NCI-H510A treated with DMSO at 0.1 percent for 48 hours (cell line): Measurements from ENCODE around the gene CFAP20.
A peak's percentile ranks its signal among the peaks of the same experiment; 100 is the strongest.

Experiments used
- DNase-seq: peaks from one replicate; lab custom pipeline; 2025; lab: John Stamatoyannopoulos, UW

CFAP20 gene

DNA sequence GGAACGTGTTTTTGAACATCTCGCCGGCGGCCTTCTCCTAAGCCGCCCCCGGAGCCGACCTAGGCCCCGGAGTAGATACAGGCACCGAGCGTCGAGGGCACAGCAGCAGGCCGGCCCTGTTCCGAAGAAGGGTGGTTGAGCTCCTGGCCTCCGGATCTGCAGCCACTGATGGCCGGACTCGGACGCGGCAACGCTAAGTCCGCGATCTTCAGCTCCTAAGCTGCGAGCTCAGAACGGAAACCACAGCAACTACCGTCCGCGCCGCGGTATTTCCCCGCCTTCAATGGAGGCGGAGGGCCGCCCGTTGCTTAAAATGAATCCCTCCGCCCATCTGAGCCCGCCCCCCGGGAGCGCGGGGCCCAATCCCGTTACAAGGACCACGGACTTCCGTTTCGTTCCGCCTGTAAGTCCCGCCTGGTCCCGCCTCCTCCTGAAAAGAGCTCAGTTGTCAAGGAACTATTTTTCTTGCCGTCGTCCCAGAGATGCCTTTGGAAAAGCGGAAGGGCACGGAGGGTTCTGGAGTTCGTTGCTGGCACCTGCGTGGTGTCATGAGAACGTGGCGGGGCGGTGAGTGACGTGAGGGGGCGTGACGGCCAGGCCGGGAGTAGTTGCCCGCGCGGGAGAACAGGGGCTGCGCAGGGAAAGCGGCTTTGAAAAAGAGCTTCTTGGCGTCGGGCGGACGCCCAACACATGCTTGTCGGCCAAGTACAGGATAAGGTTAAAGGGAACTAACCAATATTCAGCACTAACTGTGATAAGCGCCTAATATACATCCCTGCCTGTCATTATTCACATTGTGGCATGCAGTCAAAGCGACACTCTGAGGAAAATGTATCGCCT lies at the start of gene CFAP20:
Gene CFAP20, minus strand, starts transcription at position 285 of the 840 bp plus-strand sequence. Its CDS starts 266 bp downstream, at position 19.
- DNase-seq: peak; percentile 97

DNA sequence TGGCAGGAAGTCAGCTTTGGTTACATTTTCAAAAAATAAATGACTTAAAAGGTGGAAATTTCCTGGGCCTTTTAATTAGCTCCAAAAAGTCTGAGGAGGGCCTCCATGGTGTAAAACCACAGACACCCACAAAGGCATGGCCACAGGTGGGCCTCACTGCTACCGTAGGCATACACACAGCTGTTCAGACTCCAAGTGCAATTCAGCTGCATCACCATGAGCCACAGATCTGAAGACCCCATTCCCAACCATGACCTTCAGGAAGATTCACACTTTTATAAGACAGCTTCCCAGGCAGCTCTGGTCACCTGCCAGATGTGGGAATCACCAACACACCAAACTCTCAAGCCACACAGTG lies 48.2 kb upstream of the CFAP20 start:
- DNase-seq: no peak

DNA sequence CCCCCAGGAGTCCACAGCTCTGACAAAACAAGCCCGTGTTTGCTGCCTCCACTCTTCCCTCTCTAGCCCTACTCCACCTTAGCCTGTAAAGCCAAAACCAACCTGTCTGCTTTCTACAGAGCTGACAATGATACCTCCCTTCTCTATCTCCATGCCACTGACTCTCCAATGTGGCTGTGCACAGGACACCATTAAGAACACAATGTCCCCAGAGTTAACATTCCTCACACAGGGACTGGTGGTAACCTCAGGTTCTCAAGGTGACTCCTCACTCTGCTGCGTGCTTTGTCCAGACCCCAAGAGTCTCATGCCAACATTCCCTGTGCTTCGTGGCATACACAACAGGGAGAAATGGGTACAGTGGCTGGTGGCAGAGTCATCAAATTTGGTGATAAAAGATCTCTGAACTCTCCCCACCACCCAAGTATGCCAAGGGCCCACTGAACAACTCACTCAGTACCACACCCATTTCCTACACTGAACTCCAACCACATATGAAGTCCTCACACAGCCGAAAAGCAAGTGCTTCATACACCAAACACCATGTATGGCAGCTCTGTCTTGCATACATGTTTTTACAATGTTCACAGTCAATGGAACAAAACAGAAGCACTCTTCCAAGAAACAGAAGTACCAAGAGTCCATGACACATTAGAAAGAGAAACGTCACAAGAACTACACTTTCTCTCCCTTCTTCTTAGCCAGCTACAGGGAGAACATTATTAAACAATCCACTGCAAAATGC lies 47.6 kb upstream of the CFAP20 start:
- no peak for DNase-seq

DNA sequence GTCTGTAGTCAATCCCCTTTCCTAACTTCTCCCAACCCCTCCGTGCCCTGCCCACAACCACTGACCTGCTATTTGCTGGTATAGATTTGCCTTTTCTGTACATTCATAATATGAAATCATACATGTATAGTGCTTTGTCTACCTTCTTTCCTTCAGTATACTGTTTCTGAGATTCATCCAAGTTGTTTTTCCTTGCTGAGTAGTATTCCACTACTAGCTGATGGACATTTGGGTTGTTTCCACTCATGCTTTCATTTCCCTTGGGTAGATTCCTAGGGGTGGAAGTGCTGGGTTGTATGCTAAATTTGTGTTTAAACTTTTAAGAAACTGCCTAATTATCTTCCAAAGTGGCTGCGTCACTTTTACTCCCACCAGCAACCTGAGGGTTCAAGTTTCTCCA lies 41.0 kb upstream of the CFAP20 start:
- DNase-seq: no peak

DNA sequence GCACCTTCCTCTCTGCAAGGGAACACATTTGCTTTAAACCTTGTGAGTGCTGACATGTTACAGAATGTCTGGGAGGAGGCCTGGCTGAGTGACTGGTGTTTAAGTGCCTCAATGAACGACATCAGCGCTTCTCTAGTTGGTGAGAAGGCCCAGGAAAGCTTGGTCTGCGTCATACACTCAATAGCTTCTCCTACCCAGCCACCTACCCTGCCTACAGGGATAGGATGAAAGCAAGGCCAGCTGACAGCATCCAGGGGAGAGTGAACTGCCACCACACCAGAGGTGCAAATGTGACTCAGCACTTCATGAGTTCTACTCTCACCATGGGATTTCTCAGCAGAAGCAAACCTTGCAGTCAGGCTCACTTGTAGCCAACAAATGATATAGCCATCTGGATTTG lies 31.7 kb upstream of the CFAP20 start:
- no peak for DNase-seq

DNA sequence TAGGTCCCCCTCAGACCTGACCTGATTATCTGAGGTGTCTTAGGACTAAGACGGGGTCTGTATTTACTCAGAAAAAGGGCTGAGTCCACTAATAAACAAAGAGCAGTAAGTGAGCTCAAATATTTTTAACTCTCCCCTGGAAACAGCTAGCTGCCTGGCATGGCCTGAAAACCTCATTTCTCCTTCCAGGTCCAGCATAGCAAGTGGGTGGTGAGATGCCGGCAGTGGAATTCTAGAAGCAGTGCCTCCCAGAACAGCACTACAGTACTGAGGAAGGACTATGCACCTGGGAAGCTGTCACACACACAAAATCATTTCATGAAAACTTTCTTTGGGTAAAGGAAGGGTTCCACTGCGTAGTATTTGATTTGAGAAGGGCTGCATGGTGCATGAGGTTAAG lies 29.5 kb upstream of the CFAP20 start:
- DNase-seq: no peak

DNA sequence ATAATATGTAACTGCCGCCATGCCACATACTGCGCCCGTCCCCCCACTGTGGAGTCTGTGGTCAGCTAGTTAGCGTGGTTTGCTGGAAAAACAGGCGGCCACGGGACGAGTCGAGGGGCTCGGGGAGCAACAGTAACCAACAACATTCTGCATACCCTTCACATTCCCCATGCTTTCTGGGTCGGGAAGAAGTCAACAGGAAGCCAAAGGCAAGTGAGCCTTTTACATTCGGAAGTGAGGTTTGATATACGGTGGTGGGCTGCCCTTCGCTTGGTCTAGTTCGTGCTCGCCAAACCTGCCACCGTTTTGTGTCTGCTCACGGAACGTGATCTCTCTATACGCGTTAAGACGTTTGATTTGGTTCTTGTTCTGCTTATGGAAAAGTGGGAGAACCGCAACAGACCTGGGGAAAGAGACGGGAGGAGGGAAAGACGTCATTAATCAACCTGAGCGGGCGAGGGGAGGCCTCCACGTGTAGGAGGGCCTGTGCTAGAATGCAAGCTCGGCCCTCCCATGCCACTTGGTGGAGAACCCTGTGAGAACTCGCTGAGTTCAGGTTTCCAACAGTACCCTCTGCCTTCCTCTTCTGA lies 28.9 kb upstream of the CFAP20 start:
- no peak for DNase-seq

DNA sequence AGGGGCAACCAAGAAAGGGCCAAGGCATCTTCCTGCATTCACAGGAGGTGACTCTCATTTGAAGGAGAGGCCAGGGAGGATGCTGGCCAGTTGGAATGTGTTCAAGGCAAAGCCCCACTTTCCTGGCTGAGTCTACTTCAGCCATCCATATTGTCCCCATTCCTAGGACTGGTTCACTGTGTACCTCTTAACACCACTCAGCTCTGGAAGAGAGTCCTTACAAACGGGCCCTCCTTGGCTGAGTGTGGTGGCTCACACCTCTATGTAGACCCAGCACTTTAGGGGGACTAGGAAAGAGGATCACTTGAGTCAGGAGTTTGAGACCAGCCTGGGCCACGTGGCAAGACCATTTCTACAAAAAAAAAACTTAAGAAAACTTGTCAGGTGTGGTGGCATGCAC lies 28.1 kb upstream of the CFAP20 start:
- DNase-seq: no peak

DNA sequence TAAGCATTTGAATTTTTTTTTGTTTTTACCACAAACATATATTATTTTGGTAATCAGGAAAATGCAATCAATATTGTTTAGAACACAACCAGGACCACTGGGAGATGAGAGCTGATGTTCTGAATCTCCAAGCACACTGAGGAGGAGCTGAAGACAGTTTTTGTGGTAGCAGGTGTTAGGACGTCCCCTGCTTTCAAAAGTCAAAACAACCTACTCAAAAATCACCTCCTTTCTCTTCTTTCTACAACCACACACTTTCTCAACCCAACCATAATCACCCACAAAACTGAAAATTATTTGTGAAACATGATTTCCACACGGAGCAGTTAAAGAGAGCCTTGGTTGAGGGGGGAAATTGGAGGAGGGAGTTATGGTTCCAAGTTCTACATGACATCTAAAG lies 26.7 kb upstream of the CFAP20 start:
- no peak for DNase-seq

DNA sequence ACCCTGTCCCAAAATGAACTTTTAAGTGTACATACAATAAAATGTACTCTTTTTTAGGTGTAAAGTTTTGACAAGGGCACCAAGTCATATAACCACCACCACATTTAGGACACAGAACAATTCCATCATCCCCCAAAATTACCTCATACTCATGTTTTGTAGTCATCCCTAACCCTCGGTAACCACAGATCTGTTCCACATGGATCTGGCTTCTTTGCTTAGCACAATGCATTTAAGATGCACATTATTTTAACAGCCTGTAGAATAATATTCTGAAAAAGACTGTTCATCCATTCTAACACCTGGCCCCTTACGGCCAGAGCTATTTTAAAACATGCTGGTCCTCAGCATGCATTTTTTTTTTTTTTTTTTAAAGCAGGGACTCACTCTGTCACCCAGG lies 25.2 kb upstream of the CFAP20 start:
- no peak for DNase-seq

DNA sequence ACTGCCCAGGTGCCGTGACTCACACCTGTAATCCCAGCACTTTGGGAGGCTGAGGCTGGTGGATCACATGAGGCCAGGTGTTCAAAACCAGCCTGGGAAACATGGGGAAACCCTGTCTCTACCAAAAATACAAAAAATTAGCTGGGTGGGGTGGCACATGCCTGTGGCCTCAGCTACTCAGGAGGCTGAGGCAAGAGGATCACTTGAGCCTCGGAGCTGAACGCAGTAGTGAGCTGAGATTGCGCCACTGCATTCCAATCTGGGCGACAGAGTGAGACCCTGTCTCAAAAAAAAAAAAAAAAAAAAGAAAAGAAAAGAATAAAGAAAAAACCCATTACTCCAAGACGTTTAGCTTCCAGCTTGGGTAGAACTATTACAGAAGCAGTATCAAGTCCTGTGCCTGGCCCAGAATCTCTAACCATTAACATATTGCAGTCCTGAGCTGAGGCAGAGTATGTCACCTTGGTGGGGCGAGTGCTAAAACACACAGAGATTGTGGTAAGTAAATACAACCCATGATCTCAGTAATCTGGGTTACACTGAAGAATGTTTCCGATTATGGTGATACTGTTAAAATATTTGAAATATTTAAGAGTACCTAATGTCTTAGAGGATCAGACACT lies 23.2 kb upstream of the CFAP20 start:
- DNase-seq: no peak

DNA sequence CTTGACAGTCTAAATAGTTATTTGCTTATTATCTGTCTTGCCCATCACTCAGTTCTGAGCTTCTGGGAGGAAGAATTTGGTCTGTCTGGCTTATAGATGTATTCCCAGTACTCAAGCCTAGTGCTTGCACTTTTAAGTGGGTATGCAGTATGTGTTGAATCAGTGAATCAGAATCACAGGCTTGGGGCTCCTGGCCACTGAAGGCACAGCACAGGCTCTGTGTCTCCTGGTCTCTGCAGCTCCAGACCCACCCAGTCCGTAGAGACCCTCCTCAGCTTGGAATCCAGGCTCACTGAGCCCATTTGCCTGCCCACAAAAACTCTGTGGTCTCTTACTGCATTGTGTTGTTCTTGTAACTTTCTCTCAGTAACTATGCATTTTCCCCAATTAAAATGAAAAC lies 19.3 kb upstream of the CFAP20 start:
- DNase-seq: no peak

DNA sequence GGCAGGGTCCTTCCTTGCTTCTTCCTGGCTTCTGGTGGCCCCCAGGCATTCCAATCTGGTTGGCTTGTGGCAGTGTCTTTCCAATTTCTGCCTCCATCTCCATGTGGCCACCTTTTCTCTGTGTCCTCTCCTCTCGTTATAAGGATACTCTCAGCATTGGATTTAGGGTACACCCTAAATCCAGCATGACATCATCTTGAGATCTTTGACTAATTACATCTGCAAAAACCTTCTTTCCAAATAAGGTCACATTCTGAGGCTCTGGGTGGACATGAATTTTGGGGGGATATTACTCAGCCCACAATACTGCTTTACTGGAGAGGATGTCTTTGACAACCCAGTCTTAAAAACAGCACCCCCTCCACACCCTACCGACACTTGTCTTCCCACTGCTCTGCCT lies 18.9 kb upstream of the CFAP20 start:
- DNase-seq: no peak

DNA sequence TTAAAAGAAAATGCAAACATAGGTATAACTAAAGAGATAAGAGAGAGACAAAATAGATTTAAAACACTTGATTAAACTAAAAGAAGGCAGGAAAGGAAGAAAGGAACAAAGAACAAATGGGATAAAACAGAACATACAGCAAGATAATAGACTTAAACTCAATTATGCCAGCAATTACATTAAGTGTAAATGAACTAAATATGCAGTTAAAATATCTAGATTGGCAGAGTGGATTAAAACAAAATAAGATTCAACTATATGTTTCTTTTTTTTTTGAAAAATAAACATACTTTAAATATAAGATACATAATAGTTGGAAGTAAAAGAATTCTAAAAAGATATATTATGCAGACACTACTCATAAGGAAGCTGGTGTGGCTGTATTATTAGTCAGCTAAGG lies 9.7 kb upstream of the CFAP20 start:
- DNase-seq: no peak

DNA sequence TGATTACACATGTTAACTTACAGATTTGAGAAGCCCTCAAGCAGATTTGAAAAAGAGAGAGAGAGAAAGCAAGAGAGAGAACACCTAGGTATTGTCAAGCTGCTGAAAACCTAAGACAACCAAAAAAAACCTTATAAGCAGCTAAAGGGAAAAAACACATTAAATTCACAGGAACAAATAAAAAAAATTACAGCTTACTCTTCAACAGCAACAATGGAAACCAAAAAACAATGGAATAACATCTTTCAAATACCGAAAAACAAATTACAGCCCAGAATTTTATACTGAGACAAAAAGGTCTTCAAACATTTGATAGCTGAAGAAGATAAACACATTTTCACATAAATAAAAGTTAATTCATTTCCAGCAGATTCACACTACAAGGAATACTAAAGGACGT lies 8.4 kb upstream of the CFAP20 start:
- no peak for DNase-seq

DNA sequence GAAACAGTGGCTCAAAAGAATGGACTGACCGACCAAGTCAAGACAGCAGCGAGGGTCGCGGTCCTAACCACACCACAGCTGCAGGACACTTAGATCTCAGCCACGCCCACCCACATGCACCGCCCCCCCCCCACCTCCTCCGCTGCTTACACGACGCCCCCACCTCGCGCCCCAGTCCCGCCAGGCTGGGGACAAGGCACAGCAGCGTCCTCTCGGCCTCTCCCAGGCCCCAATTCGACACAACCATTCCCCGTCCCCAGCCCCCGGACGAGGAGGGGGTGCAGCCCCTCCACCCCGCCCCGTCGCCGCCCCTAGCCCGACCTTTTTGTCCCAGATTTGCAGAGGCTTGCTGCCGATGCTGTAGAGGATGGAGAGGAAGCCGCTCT lies 477 bp downstream of the CFAP20 start:
- no peak for DNase-seq

DNA sequence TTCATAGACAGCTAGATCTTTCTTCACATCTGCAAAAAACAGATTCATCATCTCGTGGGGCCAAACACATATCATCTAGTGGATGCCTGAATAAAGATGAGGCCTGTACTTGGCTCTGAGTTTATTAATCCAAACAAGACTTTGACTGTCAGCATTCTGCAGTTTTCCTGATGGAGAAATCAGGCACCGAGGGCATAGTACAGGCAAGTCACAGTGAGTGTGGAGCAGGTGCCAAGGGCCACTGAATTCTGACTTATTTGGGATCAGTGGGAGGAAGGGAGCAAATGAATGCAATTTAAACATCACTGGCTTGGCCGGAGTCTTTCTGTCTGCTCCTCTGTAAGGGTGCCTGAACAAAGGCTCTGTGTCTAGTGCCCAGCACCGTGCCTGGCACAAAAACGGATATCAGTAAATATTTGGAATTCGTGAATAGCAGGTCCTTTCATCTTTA lies 975 bp downstream of the CFAP20 start:
- DNase-seq: no peak

DNA sequence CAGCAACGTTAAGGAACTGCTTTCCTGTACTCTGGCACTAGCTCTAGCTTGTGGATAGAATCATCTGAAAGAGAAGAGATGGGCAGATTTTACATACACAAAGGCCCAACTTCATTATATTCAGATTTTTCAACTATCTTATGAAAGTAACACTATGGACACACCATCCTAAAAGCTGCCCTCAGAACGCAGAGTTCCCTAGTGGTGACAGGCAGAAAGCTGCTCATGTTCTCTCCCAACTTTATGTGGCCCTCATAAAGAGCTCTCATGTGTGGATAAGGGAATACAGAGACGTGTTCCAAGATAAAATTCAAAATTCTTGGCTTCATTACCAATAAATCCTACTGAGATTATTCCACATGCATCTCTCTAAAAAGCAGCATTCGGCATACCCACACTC lies 1.5 kb downstream of the CFAP20 start:
- no peak for DNase-seq

DNA sequence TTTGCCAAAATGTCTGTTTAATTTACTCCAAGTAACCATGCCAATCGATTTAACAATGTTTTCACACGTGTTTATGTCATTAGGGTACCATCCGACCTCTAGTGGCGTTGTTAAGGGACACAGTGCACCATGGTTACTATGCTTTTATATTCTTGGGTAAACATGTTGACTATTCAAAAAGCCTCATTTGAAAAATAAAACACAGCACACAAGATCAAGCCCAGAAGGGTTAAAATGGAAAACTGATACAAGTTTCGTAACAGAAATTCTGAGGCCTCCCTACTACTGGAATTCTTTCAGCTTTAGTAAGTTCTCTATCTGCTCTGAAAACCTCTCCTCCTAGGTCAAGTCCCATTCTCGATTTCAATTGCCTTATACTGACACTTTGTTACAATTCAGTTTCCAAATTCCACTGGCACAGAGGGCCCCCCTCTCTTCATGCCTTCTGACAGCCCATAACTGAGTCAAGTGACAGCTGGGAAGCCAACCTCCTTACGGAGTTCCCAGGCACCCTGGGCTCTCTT lies 2.1 kb downstream of the CFAP20 start:
- peak; percentile 8 for DNase-seq

DNA sequence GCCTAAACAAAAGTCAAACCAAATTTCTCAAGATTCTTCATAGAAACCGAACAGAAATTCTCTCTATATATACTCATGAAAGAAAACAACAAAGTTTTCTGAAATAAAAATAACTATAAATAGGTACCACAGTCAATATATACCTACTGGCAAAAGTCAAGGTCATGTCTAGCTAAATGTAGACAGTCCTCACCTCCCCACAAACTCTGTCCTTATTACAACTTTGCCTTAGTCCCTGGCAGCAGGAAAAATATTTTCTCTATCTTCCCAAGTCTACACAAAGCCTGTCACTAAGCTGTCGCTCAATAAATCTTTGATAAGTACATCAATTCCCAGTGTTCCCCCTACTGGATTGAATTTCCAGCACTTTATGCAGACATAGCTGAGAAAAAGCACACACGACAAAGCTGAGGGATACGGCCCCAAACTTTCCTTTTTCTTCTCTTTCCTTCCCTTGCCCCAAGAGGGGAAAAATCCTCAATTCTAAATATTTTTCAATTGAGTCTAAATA lies 2.7 kb downstream of the CFAP20 start:
- no peak for DNase-seq

DNA sequence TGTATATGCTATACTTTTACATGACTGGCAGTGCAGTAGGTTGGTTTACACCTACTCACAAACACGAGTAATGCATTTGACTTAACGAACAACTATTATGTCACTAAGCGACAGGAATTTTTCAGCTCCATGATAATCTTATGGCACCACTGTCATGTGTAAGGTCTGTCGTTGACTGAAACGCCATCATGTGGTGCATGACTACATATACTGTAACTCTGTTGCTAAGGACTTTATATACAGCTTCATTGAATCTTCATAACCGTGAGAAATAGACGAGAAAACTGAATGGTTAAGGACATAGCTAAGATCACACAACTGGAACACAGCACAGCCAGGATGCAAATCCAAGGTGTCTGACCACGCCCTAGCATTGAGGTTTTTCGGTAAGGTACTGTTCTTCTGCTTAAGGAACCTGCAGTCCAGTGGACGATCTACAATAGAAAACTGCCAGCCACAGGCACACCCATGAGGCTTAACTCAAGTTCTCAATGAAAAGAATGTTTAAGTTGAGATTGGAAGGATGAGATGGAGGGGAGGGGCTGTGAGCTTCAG lies 3.3 kb downstream of the CFAP20 start:
- DNase-seq: no peak

DNA sequence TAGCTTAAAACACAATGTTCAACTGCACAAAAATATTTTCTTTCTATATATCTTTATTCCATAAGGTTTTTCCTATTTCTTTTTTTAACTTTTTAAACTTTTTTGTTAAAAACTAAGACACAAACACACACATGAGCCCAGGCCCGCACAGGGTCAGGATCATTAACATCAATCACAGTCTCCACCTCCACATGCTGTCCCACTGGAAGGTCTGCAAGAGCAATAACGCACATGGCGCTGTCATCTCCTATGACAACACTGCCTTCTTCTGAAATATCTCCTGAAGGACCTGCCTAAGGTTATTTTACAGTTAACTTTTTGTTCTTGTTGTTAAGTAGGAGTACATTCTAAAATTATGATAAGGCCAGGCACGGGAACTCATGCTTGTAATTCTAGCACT lies 4.1 kb downstream of the CFAP20 start:
- DNase-seq: no peak
